Gastrocnemius medialis (tissue), 4 donors: Measurements from ENCODE around the gene ZAP70.

Source experiments
- POLR2A ChIP-seq, 2 donors: fragments of 450-650 bp; IDR thresholded peaks; one replicate each; pipeline ENCODE4 v1.6.1; 2017; ENCODE audit warnings: antibody characterized with exemption in 2 of 2, mild to moderate bottlenecking in 2 of 2, moderate library complexity in 2 of 2
- TF ChIP-seq, protein P1 (sequence below), 5 experiments: fragments of 450-650 bp in 3 of 5; fragments of 200-600 bp in 2 of 5; sonication (generic) in 2 of 5; IDR thresholded peaks in 4 of 5; conservative IDR thresholded peaks in 1 of 5; 1 replicate in 4 of 5; 2 replicates in 1 of 5; pipeline ENCODE4 v1.5.1; 2016 to 2019; ENCODE audit warnings: antibody characterized with exemption in 5 of 5, mild to moderate bottlenecking in 3 of 5, moderate library complexity in 3 of 5

DNA sequence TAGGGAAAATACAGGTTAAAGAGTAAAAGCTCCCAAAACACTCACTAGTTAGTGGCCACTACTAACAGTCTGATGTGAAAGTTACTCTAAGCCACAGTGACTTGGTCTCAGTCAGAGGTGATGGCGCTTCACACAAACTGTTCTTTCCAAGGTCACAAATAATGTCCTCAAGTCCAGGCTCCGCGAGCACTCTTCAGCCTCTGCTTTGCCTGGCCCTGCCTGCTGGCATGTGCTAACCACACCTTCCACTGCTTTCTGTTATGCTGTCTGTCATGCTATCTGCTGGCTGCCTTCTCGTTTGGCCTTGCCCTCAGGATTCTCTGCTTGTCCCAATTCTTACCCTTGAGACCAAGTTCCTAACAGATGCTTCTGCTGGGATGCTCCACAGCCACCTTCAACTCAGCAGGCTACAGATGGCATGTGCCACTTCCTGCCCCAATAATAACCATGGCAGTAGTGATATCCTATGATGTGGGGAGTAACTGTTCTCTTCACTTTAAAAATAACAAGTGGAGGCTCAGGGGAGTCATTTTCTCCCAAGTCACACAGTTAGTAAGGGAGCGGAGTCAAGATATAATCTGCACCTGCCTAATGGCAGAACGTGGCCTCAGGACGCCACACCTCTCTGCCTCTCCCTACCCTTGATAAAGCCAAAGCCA lies 75.7 kb downstream of the ZAP70 start:
- no peak for TF ChIP-seq POLR2A (IDR thresholded peaks at IDR 0.05)
- TF ChIP-seq, protein P1, sequence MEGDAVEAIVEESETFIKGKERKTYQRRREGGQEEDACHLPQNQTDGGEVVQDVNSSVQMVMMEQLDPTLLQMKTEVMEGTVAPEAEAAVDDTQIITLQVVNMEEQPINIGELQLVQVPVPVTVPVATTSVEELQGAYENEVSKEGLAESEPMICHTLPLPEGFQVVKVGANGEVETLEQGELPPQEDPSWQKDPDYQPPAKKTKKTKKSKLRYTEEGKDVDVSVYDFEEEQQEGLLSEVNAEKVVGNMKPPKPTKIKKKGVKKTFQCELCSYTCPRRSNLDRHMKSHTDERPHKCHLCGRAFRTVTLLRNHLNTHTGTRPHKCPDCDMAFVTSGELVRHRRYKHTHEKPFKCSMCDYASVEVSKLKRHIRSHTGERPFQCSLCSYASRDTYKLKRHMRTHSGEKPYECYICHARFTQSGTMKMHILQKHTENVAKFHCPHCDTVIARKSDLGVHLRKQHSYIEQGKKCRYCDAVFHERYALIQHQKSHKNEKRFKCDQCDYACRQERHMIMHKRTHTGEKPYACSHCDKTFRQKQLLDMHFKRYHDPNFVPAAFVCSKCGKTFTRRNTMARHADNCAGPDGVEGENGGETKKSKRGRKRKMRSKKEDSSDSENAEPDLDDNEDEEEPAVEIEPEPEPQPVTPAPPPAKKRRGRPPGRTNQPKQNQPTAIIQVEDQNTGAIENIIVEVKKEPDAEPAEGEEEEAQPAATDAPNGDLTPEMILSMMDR (IDR thresholded peaks at IDR 0.05 in 4 of 5, conservative IDR thresholded peaks at IDR 0.05 in 1 of 5) = no peak
